Heart right ventricle (tissue), 16 donors: Measurements from ENCODE around the gene PRDM16. TPM values are rescaled to one million over a fixed set of nuclear protein-coding genes. Genes with fewer than 3 reads are reported as not detected.
A peak's percentile ranks its signal among the peaks of the same experiment; 100 is the strongest.

Source experiments
- ATAC-seq, 8 donors: fragments of 200-7000 bp; cut with Tn5 transposase; one replicate each; pipeline ENCODE4 v1.9.1; 2020; ENCODE audit warnings: mild to moderate bottlenecking in 8 of 8, moderate library complexity in 8 of 8, moderate number of reproducible peaks in 1 of 8
- DNase-seq, 2 donors: peaks; one replicate each; pipeline ENCODE4 v3.0.0-alpha.2; 2020
- H3K27ac ChIP-seq, 10 donors: fragments of 200-600 bp; sonication (generic) in 2 of 10; one replicate each; pipeline versions ENCODE4 v1.5.0 to v1.8.0; 2020 to 2022; ENCODE audit warnings: mild to moderate bottlenecking in 3 of 10
- H3K27me3 ChIP-seq, 7 donors: fragments of 200-600 bp; one replicate each; pipeline ENCODE4 v1.8.0; 2021 to 2022; ENCODE audit warnings: mild to moderate bottlenecking in 2 of 7
- H3K36me3 ChIP-seq, 9 donors: fragments of 200-600 bp; sonication (generic) in 1 of 9; one replicate each; pipeline versions ENCODE4 v1.5.0 to v1.8.0; 2020 to 2022; ENCODE audit warnings: mild to moderate bottlenecking in 2 of 9
- H3K4me1 ChIP-seq, 9 donors: fragments of 200-600 bp; sonication (generic) in 1 of 9; one replicate each; pipeline versions ENCODE4 v1.5.0 to v1.8.0; 2020 to 2022; ENCODE audit warnings: mild to moderate bottlenecking in 4 of 9
- H3K4me3 ChIP-seq, 10 donors: fragments of 200-600 bp; sonication (generic) in 2 of 10; one replicate each; pipeline versions ENCODE4 v1.5.0 to v1.8.0; 2020 to 2022; ENCODE audit warnings: mild to moderate bottlenecking in 7 of 10, moderate library complexity in 2 of 10
- H3K9me3 ChIP-seq, 11 donors: fragments of 200-600 bp in 10 of 11; sonication (generic) in 2 of 11; one replicate each; pipeline versions ENCODE4 v1.5.0 to v1.8.0; 2013 to 2022; ENCODE audit warnings: mild to moderate bottlenecking in 2 of 11, control low read depth in 1 of 11, moderate library complexity in 1 of 11
- WGBS, 2 donors: extraction: QIAGEN DNeasy Blood & Tissue Kit; methylation state at CpG; one replicate each; pipeline ENCODE4 v1.1.7; 2013; ENCODE audit warnings: inconsistent platforms in 1 of 2; 5-methylcytosine and 5-hydroxymethylcytosine counted together
- intact Hi-C, 10 donors: fragments of 100-400 bp; cut with DNase I; formaldehyde crosslinking; loops; one replicate each; pipeline versions ENCODE4 v1.11.1 to v1.14.2; 2022
- polyA plus RNA-seq, 2 donors: library from polyadenylated mRNA; stranded (reverse); fragments of 200-250 nt; gene quantifications; one replicate each; pipeline ENCODE4 v1.2.3, GENCODE V29; 2013
- total RNA-seq, 10 donors: library from RNA; stranded (reverse); fragmentation: NEBNext Ultra II Directional in 3 of 10; extraction: Animal tissue kit (Norgen Biotek cat#: 25700) in 3 of 10; gene quantifications; one replicate each; pipeline versions ENCODE4 v1.2.1 to v1.2.4, GENCODE V29; 2021 to 2023
- TF ChIP-seq, protein P1 (sequence below), 9 donors: fragments of 200-600 bp; sonication (generic) in 2 of 9; IDR thresholded peaks; one replicate each; pipeline versions ENCODE4 v1.5.0 to v1.8.0; 2021 to 2022; ENCODE audit warnings: antibody characterized with exemption in 9 of 9, mild to moderate bottlenecking in 5 of 9, moderate library complexity in 1 of 9
- donor health status: Arrhythmogenic right ventricular cardiomyopathy.
- donor health status: ischemic (EF 13 %, LVEDD 7.1; RV severe dilation, severe dysfunction).
- donor health status: healthy with polysubstance abuse.
- donor health status: DM: no; HTN: yes; CAD: no.
- donor health status: DM: no; HTN: no; CAD: no.
- donor health status: ischemic (EF 25% LVEDD 6.9; RV normal size, moderate dysfunction).
- donor health status: ischemic (EF 25% LVEDD 5.7; RV mildly dilated, moderate dysfunction).
- donor health status: healthy.
- donor health status: DM: yes; HTN: yes; CAD: no.
- donor health status: Ischemic cardiomyopathy.
- donor health status: ischemic (EF 35%, LVEDD 5.7; RV mildly dilated, moderate dysfunction).
- donor health status: nonischemic (EF 11% LVEDD 7.7; RV severe dilation, severe dysfunction).
- donor health status: DM: yes; HTN: yes; CAD: no.
- donor health status: PGD.
- donor health status: ischemic (EF 29% LVEDD 5.4; RV normal size, mild dysfunction).
- donor health status: nonischemic (EF 23%, LVEDD 6.1; RV moderate dilation, normal function).

Gene PRDM16
- total and polyA plus RNA-seq, 12 donors = 4.1 to 25.9 (median 14.8) TPM

DNA sequence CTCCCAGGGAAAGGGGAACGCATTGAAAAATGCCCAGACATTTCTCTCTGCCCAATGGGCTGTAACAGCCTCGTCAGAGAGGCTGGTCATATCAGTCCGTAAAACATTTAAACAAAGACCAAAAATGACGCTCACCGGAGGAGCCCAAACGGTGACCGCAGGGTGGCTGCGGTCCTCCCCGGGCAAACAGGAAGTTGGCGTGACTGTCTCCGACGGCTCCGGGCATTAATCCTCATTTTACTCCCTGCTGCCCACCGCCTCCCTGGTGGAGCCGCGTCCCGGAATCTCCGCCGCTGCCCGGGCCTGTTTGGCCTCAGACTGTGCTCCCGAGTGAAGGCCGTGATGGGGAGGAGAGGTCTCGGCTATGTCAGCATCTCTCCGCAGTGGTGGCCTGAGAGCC is 9.9 kb downstream of the PRDM16 start:
- H3K36me3 ChIP-seq = no peaks in the 10 kb centered on the region
- intact Hi-C loops = loop anchor here in 6 of 10 donors (5.0 to 10.0 kb wide), 6 partner anchors 46 to 977 kb away; no protein-coding TSS in a partner anchor
- WGBS, 2 donors = 68 to 78% methylated on average over 24 of the region's 24 CpGs
- no peaks in the 10 kb centered on the region for H3K9me3 ChIP-seq
- H3K4me1 ChIP-seq = peaks cover 2 to 81% (median 52%) of the 10 kb centered on the region in 9 donors
- no peak overlapping the region for H3K4me3 ChIP-seq
- ATAC-seq (no peak), DNase-seq (no peak)
- peaks cover 0 to 54% (median 15%) of the 10 kb centered on the region in 7 donors for H3K27me3 ChIP-seq
- H3K27ac ChIP-seq = peak overlapping the region in 9 of 10 donors; percentile 8 to 72 (median 63)
- TF ChIP-seq, protein P1, sequence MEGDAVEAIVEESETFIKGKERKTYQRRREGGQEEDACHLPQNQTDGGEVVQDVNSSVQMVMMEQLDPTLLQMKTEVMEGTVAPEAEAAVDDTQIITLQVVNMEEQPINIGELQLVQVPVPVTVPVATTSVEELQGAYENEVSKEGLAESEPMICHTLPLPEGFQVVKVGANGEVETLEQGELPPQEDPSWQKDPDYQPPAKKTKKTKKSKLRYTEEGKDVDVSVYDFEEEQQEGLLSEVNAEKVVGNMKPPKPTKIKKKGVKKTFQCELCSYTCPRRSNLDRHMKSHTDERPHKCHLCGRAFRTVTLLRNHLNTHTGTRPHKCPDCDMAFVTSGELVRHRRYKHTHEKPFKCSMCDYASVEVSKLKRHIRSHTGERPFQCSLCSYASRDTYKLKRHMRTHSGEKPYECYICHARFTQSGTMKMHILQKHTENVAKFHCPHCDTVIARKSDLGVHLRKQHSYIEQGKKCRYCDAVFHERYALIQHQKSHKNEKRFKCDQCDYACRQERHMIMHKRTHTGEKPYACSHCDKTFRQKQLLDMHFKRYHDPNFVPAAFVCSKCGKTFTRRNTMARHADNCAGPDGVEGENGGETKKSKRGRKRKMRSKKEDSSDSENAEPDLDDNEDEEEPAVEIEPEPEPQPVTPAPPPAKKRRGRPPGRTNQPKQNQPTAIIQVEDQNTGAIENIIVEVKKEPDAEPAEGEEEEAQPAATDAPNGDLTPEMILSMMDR (IDR thresholded peaks at IDR 0.05) = no peak

DNA sequence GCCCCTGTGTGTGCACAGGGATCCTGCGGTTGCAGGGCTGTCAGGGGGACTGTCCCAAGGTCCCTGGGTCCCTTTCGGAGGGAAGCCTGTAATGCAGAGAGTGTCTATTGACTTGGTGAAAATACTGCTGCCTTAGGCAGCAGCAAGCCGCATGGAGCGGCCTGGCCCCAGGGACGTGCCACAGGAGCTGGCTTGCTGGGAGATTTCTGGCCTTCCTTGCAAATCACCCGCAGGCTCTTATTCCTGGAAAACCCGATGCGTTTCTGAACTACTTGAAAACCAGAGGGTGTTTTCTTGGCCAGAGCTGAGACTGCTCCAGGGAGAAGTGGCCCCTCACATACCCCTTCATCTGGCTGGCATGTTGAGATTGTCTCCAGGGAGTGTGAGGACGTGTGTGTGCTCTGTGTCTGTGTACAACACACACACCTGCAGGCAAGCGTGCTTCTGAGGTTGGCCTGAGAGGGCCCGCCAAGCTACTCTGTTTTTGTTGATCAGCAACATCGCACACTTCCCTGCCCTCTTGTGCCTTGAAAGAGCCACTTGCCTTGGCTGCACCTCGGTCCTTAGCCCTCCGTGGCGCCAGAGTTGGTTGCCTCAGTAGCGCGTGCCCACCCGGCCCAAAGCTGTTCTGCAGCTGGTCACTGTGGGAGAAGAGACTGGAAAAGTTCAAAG is 10.5 kb downstream of the PRDM16 start:
- DNase-seq (no peak), ATAC-seq (no peak)
- Histone ChIP-seq H3K27ac (peak overlapping the region in 3 of 10 donors; percentile 11 to 72 (median 54)), H3K27me3 (peaks cover 0 to 48% (median 10%) of the 10 kb centered on the region in 7 donors), H3K9me3 (no peaks in the 10 kb centered on the region), H3K4me1 (peaks cover 3 to 81% (median 49%) of the 10 kb centered on the region in 9 donors), H3K36me3 (no peaks in the 10 kb centered on the region), H3K4me3 (no peak overlapping the region)
- intact Hi-C loops = loop anchor here in 7 of 10 donors (5.0 to 10.0 kb wide), 7 partner anchors 45 to 977 kb away; no protein-coding TSS in a partner anchor
- TF ChIP-seq, protein P1 (IDR thresholded peaks at IDR 0.05) = no peak
- WGBS, 2 donors = 72 to 75% methylated on average over 18 of the region's 18 CpGs

DNA sequence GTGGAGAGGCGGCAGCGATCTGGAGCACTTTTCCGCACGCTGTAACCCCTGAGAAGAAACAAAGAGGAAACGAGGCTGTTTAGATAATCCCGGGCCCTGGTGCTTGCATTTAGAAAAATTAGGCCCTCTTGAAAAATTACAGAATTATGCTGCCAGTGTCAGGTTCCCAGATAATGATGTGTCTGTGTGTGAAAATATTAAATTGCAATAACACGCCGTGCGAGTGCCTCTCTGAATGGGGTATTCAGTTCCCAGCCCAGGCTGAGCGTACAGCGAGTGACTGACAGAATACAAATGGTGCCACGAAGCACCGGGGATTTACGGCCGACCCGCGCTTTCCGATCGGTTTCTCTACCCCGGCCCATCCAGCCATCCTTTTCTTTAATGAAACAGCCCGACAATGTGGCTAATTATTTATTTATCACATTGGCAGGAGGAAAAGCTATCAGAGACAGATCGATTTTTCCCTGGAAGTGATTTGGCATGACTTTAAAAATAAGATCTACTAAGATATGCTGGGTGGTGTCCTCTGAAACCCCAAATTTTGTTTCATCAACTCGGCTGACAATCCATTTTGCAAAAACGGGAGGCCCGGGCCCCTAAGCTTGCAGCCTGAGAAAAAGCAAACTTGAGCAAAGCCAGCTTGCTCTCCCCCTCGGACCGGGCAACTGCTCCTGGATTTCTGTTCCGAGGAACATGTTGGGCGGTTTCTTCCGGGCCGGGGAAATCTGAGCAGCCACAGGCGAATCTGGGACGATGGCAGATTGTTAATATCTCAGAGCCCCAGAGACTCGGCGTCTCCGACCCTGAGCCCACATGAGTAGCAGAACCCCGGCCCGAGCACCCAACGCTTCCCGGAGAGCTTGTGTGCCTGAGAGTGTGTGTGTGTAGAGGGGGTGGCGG is 11.3 kb downstream of the PRDM16 start:
- H3K9me3 ChIP-seq = no peaks in the 10 kb centered on the region
- peaks cover 0 to 40% (median 5%) of the 10 kb centered on the region in 7 donors for H3K27me3 ChIP-seq
- H3K27ac ChIP-seq = no peak overlapping the region
- 74 to 81% methylated on average over 41 of the region's 41 CpGs for WGBS, 2 donors
- no peak overlapping the region for H3K4me3 ChIP-seq
- intact Hi-C loops = loop anchor here in 2 of 10 donors (5.0 kb wide), 1 partner anchor 47 kb away; no protein-coding TSS in a partner anchor
- ATAC-seq (no peak), DNase-seq (no peak)
- TF ChIP-seq, protein P1 (IDR thresholded peaks at IDR 0.05) = no peak
- no peaks in the 10 kb centered on the region for H3K36me3 ChIP-seq
- peaks cover 3 to 77% (median 43%) of the 10 kb centered on the region in 9 donors for H3K4me1 ChIP-seq

DNA sequence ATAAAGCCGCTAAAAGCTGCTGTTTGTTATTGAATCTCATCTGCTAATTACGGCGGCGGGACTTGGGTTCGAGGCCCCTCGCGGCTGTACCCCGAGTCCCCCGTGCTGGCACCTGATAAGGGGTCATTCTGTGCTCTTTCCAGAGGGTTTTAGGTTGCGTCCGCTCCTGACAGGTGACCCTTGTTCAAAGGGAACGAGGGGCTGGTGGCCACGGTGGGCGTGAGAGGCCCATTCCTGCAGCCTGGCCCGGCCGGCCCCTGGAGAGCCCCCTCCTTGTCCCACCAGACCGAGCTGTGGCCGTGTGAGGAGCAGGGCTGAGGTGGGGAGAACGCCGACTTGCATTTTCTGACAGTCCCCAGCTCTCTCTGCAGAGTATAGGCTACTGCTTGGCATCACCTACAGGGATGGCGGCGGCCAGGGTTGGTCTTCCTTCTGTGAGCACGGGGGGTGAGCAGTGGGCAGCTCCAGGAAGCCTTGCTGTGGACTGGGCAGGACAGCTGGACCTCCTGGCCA is 12.2 kb downstream of the PRDM16 start:
- 89 to 90% methylated on average over 23 of the region's 23 CpGs for WGBS, 2 donors

More for the DNA sequence above, 12.2 kb downstream of the PRDM16 start:
- intact Hi-C loops = loop anchor here in 2 of 10 donors (5.0 kb wide), 1 partner anchor 46 kb away; no protein-coding TSS in a partner anchor
- H3K4me1 ChIP-seq = peaks cover 3 to 75% (median 35%) of the 10 kb centered on the region in 9 donors
- no peak for ATAC-seq
- no peak overlapping the region for H3K27ac ChIP-seq
- no peak for DNase-seq
- TF ChIP-seq, protein P1 (IDR thresholded peaks at IDR 0.05) = no peak
- H3K27me3 ChIP-seq = peaks cover 0 to 32% (median 5%) of the 10 kb centered on the region in 7 donors
- no peaks in the 10 kb centered on the region for H3K9me3 ChIP-seq
- H3K36me3 ChIP-seq = no peaks in the 10 kb centered on the region
- H3K4me3 ChIP-seq = no peak overlapping the region
